Natural killer cell treated with Interleukin-12 subunit alpha and Interleukin-12 subunit beta and Interleukin-15 and Interleukin-18, amount 100 ng/mL, for 72 hours (primary cell): Measurements from ENCODE around the gene SLC39A11. TPM values are rescaled to one million over a fixed set of nuclear protein-coding genes. Genes with fewer than 3 reads are reported as not detected.
"Not testable (repeated sequence)": the region's sequence is repeated elsewhere in the genome, so short reads cannot be mapped to it uniquely, and the experiment has no call there.

Experiments used
- ATAC-seq, 2 donors: fragments of 150-1000 bp; cut with Tn5 transposase in 1 of 2; sonication (Bioruptor Pico), chemical (Tn5 transposase) in 1 of 2; 2 replicates each; pipeline ENCODE4 v1.10.0; 2021
- DNase-seq: peaks from one replicate; pipeline ENCODE4 v3.0.0; 2022; ENCODE audit warnings: low spot score
- H3K27ac Mint-ChIP-seq, 2 donors: 1 replicate in 1 of 2; 2 replicates in 1 of 2; pipeline ENCODE4 v1.8.0; 2022; ENCODE audit warnings: mixed read lengths in 2 of 2, mild to moderate bottlenecking in 1 of 2, moderate library complexity in 1 of 2
- H3K27me3 Mint-ChIP-seq, 2 donors: 1 replicate in 1 of 2; 2 replicates in 1 of 2; pipeline ENCODE4 v1.8.0; 2022; ENCODE audit warnings: mixed read lengths in 2 of 2
- H3K36me3 Mint-ChIP-seq: one replicate; pipeline ENCODE4 v1.8.0; 2022; ENCODE audit warnings: mixed read lengths
- H3K4me1 Mint-ChIP-seq, 2 donors: 1 replicate in 1 of 2; 2 replicates in 1 of 2; pipeline ENCODE4 v1.8.0; 2022; ENCODE audit warnings: low read depth in 2 of 2, mixed read lengths in 2 of 2, mild to moderate bottlenecking in 1 of 2
- H3K4me3 Mint-ChIP-seq: one replicate; pipeline ENCODE4 v1.8.0; 2022; ENCODE audit warnings: mixed read lengths
- H3K9me3 Mint-ChIP-seq: 2 replicates; pipeline ENCODE4 v1.8.0; 2022; ENCODE audit warnings: mixed read lengths
- total RNA-seq, 2 donors: library from RNA; stranded (reverse); gene quantifications; one replicate each; pipeline ENCODE4 v1.2.3, GENCODE V29; 2022

Gene SLC39A11
- total RNA-seq, 2 donors from 2014 or later, result 25.6 to 56.1 TPM

DNA sequence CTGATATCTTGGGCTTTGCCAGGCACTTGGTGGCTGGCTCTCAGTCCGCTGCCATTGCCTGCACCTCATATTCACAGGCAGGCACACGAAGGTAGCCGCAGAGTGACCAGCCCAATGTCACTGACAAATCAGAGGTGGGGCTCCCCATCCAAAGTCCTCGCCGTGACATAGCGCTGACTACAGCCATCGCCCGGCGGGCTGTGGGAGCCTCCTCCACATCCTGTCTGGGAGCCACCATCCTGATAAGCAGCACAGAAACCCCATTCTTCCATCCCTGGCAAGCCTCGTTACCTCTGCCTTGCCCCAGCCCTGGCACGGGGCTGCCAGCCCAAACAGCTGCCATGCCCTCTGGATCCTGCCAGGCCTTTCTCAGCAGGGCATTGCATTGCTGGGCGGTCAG lies 437.8 kb downstream of the SLC39A11 start:
- H3K4me3 Mint-ChIP-seq, result no peak overlapping the region
- no peak overlapping the region for H3K27ac Mint-ChIP-seq
- DNase-seq (no peak), ATAC-seq (no peak)
- H3K9me3 Mint-ChIP-seq, result no peaks in the 10 kb centered on the region
- no peaks in the 10 kb centered on the region for H3K27me3 Mint-ChIP-seq
- H3K36me3 Mint-ChIP-seq, result no peaks in the 10 kb centered on the region
- H3K4me1 Mint-ChIP-seq, result no peaks in the 10 kb centered on the region

DNA sequence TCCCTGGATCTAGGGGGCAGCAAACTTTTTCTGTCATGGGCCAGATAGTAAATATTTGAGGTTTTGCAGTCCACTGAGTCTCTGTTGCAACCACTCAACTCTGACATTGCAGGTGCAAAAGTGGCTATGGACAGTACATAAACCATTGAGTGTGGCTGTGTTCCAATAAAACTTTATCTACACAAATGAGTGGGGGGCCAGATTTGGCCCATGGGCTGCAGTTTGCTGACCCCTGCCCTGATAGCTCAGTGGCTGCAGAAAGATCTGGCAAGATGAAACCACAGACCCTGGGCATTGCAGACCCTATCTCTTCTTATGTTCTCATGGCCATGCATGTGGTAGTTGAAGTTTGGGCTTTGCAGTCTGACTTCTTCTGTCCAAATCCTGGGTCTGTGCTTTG lies 440.5 kb downstream of the SLC39A11 start:
- ATAC-seq (no peak), DNase-seq (no peak)
- no peaks in the 10 kb centered on the region for H3K36me3 Mint-ChIP-seq
- H3K27me3 Mint-ChIP-seq, result no peaks in the 10 kb centered on the region
- H3K4me3 Mint-ChIP-seq, result no peak overlapping the region
- H3K9me3 Mint-ChIP-seq, result no peaks in the 10 kb centered on the region
- no peak overlapping the region for H3K27ac Mint-ChIP-seq
- no peaks in the 10 kb centered on the region for H3K4me1 Mint-ChIP-seq

- no peaks in the 10 kb centered on the region for H3K4me1 Mint-ChIP-seq
- no peak overlapping the region for H3K4me3 Mint-ChIP-seq
- no peaks in the 10 kb centered on the region for H3K36me3 Mint-ChIP-seq
Observed at GRCh38 chr17:72648702-72649101, 443.8 kb downstream of the SLC39A11 start.

DNA sequence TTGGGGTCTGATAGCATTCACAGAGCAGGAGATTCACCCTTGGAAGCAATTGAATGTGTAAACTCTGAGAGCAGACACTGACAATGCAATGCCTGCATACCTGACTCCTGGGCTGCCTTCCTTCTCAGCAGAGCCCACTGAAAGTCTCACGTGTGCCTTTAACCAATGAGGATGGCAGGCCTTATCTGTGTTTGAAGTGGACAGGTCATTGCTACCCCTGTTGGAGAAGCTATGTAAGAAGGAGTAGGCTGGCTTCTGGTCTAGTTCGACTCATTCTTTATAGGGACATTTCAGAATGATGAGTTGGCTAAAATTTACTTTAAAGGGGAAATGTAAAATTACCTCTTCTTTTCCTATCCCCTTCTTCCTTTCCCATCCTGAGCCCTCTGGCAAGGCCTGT lies 446.3 kb downstream of the SLC39A11 start:
- Mint-ChIP-seq H3K4me1 (no peaks in the 10 kb centered on the region), H3K36me3 (no peaks in the 10 kb centered on the region), H3K9me3 (no peaks in the 10 kb centered on the region), H3K4me3 (no peak overlapping the region), H3K27me3 (no peaks in the 10 kb centered on the region), H3K27ac (no peak overlapping the region)
- DNase-seq (no peak), ATAC-seq (no peak)

More at GRCh38 chr17:72648702-72649101, 443.8 kb downstream of the SLC39A11 start:
- DNase-seq (no peak), ATAC-seq (peak; percentile 33 to 35)
- no peaks in the 10 kb centered on the region for H3K27me3 Mint-ChIP-seq
- H3K9me3 Mint-ChIP-seq, result no peaks in the 10 kb centered on the region
- no peak overlapping the region for H3K27ac Mint-ChIP-seq

GRCh38 chr17:72644492-72644891 lies 448.0 kb downstream of the SLC39A11 start:
- DNase-seq (no peak), ATAC-seq (no peak)
- peaks cover 0 to 6% of the 10 kb centered on the region in 2 donors for H3K27me3 Mint-ChIP-seq
- H3K9me3 Mint-ChIP-seq, result no peaks in the 10 kb centered on the region
- no peaks in the 10 kb centered on the region for H3K36me3 Mint-ChIP-seq
- H3K27ac Mint-ChIP-seq, result no peak overlapping the region
- H3K4me1 Mint-ChIP-seq, result peaks cover 0 to 3% of the 10 kb centered on the region in 2 donors
- H3K4me3 Mint-ChIP-seq, result no peak overlapping the region

GRCh38 chr17:72643575-72644216 lies 448.8 kb downstream of the SLC39A11 start:
- Mint-ChIP-seq H3K9me3 (no peaks in the 10 kb centered on the region), H3K36me3 (no peaks in the 10 kb centered on the region), H3K27me3 (peaks cover 0 to 6% of the 10 kb centered on the region in 2 donors), H3K27ac (no peak overlapping the region), H3K4me1 (peaks cover 0 to 3% of the 10 kb centered on the region in 2 donors), H3K4me3 (no peak overlapping the region)
- ATAC-seq (no peak), DNase-seq (no peak)

GRCh38 chr17:72642720-72643119 lies 449.8 kb downstream of the SLC39A11 start:
- Mint-ChIP-seq H3K9me3 (no peaks in the 10 kb centered on the region), H3K27me3 (peaks cover 0 to 6% of the 10 kb centered on the region in 2 donors), H3K4me3 (no peak overlapping the region), H3K27ac (no peak overlapping the region), H3K4me1 (peaks cover 0 to 3% of the 10 kb centered on the region in 2 donors), H3K36me3 (no peaks in the 10 kb centered on the region)
- ATAC-seq (no peak), DNase-seq (no peak)

GRCh38 chr17:72640415-72641165 lies 451.9 kb downstream of the SLC39A11 start:
- ATAC-seq, result no peak
- no peak for DNase-seq
- H3K27ac Mint-ChIP-seq, result no peak overlapping the region
- no peaks in the 10 kb centered on the region for H3K9me3 Mint-ChIP-seq
- peaks cover 0 to 3% of the 10 kb centered on the region in 2 donors for H3K4me1 Mint-ChIP-seq
- H3K36me3 Mint-ChIP-seq, result no peaks in the 10 kb centered on the region
- H3K4me3 Mint-ChIP-seq, result no peak overlapping the region
- peaks cover 0 to 6% of the 10 kb centered on the region in 2 donors for H3K27me3 Mint-ChIP-seq

DNA sequence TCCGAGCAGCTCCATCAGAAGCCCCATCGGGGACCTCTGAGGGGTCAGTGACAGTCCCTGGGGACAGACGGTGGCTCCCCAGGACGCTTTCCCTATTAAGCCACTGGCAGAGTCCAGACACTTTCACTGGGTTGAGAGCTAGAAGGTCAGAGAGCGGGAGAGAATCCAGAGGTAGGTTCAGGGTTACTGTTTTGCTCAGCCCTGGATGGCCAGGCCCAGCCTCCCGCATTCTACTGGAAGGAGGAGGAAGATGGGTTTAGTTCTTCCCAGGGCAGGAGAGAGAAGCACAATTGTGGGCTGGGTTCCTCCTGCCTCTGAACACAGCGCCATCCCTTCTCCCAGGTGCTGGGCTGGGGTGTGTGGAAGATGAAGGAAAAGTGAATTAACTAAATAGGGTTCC lies 452.8 kb downstream of the SLC39A11 start:
- ATAC-seq (peak; percentile 8 to 16), DNase-seq (no peak)
- Mint-ChIP-seq H3K36me3 (no peaks in the 10 kb centered on the region), H3K9me3 (no peaks in the 10 kb centered on the region), H3K27ac (no peak overlapping the region), H3K4me1 (peaks cover 0 to 7% of the 10 kb centered on the region in 2 donors), H3K4me3 (no peak overlapping the region), H3K27me3 (peaks cover 0 to 6% of the 10 kb centered on the region in 2 donors)

DNA sequence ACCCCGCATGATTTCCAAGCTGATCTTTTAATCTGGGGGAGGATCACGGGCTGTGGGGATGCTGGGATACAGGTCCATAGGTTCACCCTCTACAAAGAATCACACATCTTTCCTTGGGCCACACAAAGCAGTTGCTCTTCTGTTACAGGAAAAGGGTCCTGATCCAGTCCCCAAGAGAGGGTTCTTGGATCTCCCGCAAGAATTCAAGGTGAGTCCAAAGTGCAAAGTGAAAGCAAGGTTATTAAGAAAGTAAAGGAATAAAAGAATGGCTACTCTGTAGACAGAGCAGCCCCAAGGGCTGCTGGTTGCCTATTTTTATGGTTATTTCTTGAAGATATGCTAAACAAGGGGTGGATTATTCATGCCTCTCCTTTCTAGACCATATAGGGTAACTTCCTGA lies 453.6 kb downstream of the SLC39A11 start:
- peaks cover 5 to 11% of the 10 kb centered on the region in 2 donors for H3K4me1 Mint-ChIP-seq
- not testable (repeated sequence) for ATAC-seq, H3K9me3 Mint-ChIP-seq, H3K36me3 Mint-ChIP-seq, DNase-seq, H3K27me3 Mint-ChIP-seq, H3K4me3 Mint-ChIP-seq, H3K27ac Mint-ChIP-seq

- no peak for DNase-seq
- H3K4me3 Mint-ChIP-seq, result no peak overlapping the region
- H3K36me3 Mint-ChIP-seq, result no peaks in the 10 kb centered on the region
- H3K9me3 Mint-ChIP-seq, result no peaks in the 10 kb centered on the region
- ATAC-seq, result no peak
- H3K27me3 Mint-ChIP-seq, result peaks cover 0 to 8% of the 10 kb centered on the region in 2 donors
- no peak overlapping the region for H3K27ac Mint-ChIP-seq
- H3K4me1 Mint-ChIP-seq, result peaks cover 5 to 7% of the 10 kb centered on the region in 2 donors
Observed at GRCh38 chr17:72635034-72635635, 457.4 kb downstream of the SLC39A11 start.

- Mint-ChIP-seq H3K9me3 (no peaks in the 10 kb centered on the region), H3K36me3 (no peaks in the 10 kb centered on the region), H3K27ac (no peak overlapping the region), H3K4me1 (peaks cover 5 to 7% of the 10 kb centered on the region in 2 donors), H3K27me3 (peaks cover 0 to 8% of the 10 kb centered on the region in 2 donors), H3K4me3 (no peak overlapping the region)
- ATAC-seq, result no peak
- DNase-seq, result no peak
Observed at GRCh38 chr17:72634621-72635020, 457.9 kb downstream of the SLC39A11 start.

DNA sequence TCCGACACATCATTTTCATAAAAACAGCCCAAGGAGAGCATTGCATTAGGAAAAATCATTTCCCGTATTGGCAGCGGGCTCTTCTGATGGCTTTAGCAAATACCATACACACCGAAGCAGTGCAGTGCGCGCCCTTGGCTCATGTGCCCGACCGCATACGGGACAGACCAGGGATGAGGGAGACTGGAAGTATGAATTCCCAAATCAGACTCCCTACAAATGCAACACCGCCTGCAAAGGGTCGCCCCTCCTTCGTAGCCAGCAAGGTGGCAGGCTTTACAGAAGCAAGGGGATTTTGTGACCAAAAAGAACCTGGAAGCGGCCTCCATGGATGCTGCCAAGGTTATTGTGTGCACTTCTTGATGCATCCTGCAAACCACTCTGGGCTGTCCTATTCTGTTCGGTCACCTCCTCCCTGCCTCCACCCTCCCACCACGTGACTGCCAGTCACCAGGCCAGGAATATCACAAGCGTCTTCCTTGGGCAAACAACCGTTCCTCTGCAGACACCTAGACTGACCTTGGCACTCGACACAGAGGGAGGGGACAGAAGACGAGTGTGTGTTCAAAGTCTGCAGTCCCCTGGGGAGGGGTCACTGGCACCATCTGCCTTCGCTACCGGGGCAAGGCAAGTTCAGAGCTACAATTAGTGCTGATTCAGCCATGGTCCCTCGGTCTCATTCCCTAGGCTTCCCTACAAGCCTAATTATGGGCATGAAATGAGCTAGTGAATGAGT lies 460.4 kb downstream of the SLC39A11 start:
- Mint-ChIP-seq H3K4me3 (no peak overlapping the region), H3K9me3 (no peaks in the 10 kb centered on the region), H3K27ac (no peak overlapping the region), H3K27me3 (peaks cover 16 to 17% of the 10 kb centered on the region in 2 donors), H3K4me1 (peaks cover 5 to 7% of the 10 kb centered on the region in 2 donors), H3K36me3 (no peaks in the 10 kb centered on the region)
- DNase-seq (no peak), ATAC-seq (no peak)
